ENCODE measurements around the gene HTRA3.

Gene HTRA3

DNA sequence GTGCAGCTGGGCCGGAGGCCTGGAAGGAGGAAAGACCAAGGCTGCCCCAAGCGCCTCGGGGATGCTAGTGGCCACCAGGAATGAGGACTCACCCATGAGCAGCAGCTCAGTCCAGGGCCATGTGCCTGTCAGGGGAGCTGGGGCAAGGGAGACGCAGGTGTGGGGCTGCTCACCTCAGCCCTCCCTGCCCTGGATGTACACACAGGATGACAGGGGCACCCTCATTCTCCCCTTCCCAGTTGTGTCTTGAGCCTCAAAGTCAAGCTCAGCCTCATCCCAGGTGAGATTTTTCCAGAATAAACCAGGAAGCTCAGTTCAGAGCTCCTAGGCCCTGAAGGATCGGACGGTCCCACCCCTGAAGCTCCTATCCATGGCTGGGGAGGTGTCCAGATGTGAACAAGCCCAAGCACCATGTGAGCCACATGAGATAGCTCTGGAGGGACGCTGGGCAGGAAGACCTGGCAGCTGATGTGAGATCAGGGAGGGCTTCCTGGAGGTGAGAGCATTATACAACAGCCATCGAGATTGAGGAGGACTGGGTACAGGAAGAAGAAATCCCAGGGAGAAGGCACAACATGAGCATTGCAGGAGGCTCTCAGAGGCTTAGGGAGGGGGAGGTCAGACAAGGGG lies 23.0 kb downstream of the HTRA3 start:
- DNase-seq (ENCODE audit: low read depth) = no peak

DNA sequence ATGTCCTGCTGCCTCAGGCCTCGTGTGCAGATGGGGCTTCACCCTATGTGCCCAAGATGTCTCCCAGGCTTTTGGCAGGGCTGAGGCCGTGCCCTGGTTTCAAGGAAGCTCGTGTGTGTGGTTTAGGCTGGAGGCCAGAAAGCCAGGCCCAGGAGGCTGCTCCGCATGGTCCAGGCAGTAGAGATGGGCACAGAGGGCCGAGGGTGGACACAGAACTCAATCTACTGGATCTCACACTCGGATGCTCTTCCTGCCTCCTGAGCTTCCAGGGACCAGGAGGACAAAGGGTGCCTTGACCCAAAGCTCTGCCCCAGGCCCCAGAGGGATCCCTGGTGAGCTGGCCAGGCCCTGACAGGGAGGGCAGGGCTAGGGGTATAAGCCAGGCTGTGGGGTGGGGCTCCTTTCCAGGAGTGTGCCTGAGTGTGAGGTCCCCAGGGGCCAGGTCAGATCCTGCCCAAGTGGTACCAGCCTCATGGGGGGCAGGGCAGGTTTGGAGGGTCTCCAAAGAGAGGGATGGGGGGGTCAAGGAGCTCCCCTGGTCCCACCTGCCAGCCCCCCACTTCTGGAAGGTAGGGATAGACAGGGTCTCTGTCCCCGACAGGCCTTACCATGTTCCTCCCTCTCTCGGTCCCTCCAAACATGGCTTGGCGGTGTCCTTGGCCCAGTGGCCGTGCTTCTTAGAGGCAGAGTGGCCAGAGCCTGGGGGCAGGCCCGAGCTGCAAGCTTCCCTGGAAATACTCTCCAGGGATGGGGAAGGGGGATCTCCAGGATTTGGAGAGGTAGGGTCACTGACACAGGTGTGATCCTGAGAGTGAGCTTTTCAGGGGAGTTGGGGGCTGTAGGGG lies 23.8 kb downstream of the HTRA3 start:
- no peak for DNase-seq (ENCODE audit: low read depth)

DNA sequence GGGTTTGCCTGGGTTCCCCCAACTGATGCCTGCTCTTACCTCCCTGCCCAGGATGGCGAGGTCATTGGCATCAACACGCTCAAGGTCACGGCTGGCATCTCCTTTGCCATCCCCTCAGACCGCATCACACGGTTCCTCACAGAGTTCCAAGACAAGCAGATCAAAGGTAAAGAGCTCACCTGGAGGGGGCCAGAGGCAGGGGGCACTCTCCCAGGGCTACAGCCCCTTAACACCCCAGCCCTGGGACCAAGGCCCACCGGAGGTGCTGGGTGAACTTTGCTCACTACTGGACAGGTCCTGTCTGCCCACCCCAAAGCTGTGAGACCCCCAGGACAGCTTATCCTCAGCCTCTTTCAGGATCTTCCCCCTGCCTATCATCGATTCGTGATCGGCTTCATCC lies 24.5 kb downstream of the HTRA3 start:
- no peak for DNase-seq (ENCODE audit: low read depth)

DNA sequence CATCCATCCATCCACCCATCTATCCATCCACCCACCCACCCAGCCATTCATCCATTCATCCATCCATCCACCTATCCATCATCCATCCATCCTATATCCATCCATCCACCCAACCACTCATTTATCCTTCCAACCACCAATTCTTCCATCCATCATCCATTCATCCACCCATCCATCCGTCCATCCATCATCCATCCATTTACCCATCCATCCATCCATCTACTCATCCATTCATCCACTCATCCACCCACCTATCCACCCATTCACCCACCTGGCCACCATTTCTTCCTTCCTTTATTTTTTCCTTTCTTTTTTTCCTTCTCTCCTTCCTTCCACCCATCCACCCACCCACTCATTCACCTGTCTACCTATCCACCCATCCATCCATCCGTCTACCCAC lies 25.2 kb downstream of the HTRA3 start:
- DNase-seq (ENCODE audit: low read depth) = no peak

DNA sequence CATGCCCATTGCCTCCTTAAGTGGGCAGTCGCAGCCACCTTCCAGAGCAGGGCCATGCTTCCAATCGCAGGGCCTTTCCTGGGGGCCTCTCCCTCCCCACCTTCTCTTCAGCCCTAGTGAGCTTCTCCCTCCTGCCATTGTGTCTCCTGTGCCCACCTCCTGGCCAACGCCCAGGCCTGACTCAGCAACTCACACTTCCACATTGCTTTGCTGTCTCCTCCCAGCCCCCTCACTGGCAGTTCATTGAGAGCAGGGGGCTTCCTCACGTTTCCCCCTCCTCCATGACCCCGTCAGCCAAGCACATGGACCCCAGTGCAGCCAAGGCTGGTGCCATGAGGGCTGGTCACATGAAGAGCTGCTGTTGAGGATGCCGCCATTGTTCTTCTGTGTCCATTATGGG lies 25.9 kb downstream of the HTRA3 start:
- DNase-seq (ENCODE audit: low read depth) = no peak

DNA sequence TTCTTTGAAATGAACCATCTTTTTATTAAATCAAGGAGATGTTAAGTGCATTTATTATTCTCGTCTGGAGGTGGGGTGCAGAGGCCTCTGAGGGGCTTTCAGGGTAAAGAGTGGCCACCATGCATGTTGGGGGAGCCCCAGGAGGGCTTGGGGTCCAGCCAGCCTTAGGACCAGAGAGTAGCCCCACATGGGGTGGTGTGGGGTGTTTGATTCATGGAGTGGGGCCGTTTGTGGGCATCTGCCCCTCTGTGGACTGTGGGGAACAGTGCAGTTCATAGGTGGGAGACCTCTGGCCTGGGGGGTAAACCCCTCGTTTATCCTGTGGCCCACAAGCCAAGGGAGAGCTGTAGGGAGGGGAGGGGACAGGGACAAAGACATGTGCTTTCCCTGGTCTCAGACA lies 26.9 kb downstream of the HTRA3 start:
- DNase-seq (ENCODE audit: low read depth) = no peak

DNA sequence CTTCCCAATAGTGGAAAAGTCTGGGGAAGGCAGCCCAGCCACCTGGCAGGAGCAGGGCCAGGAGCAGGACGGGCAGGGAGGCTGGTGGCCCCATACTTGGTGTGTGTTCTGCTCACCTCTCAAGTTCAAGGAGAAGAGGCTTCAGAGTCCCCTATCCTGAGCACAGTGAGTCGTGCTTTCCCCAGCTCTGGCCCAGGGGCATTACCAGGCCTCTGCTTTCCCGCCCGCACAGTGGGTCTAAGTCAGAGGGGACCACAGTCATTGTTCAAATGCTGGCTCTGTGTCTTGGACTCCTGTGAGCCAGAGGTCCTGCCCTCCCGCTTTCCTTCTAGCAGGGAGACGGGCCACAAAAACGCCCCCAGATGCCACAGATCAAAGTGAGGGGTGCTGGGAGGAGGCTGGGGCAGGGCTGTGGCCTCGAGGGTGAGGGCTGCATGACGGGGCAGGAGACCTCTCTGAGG lies 27.6 kb downstream of the HTRA3 start:
- DNase-seq (ENCODE audit: low read depth) = no peak

DNA sequence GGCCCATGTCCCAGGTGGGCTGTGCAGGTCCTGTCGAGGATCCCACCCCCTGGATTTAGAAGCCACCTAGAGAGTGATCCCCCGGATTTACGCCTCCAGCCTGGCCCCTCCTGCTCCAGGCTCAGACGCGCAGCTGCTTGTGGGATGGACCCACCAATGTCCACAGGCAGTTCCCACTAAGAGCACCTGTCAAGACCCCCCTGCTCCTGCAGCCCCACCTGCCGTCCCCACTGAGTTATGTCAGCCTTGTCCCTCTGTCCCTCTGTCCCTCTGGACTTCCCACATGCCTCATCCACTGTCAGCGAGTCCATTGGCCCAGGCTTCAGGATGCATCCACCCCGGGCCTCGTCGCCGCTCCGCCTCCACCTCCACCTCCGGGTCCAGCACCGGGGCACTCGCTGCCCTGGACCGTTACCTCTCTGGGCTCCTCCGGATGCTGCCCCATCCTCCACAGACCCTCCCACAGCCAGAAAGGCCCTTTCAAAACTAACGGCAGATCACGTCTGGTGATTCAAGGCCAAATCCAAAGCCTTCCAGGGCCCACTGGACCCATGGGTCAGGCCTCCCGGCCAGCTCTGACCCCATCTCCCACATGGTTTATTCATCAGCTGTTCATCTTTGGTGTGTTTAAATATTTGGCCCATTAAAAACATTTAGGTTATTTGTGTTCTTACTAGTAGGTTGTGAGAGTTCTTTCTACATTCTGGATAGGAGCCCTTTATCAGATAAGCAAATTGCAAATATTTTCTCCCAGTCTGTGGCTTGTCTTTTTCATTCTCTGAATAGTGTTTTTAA lies 28.3 kb downstream of the HTRA3 start:
- no peak for DNase-seq (ENCODE audit: low read depth)

DNA sequence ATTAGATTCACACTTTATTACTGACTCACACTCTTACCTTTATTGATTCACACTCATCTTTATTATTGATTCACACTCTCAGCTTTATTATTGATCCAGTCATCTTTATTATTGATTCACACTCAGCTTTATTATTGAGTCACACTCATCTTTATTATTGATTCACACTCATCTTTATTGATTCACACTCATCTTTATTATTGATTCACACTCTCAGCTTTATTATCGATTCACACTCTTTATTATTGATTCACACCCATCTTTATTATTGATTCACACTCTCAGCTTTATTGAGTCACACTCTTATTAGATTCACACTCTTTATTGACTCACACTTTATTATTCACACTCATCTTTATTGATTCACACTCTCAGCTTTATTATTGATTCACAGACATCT lies 31.3 kb downstream of the HTRA3 start:
- DNase-seq (ENCODE audit: low read depth) = no peak

DNA sequence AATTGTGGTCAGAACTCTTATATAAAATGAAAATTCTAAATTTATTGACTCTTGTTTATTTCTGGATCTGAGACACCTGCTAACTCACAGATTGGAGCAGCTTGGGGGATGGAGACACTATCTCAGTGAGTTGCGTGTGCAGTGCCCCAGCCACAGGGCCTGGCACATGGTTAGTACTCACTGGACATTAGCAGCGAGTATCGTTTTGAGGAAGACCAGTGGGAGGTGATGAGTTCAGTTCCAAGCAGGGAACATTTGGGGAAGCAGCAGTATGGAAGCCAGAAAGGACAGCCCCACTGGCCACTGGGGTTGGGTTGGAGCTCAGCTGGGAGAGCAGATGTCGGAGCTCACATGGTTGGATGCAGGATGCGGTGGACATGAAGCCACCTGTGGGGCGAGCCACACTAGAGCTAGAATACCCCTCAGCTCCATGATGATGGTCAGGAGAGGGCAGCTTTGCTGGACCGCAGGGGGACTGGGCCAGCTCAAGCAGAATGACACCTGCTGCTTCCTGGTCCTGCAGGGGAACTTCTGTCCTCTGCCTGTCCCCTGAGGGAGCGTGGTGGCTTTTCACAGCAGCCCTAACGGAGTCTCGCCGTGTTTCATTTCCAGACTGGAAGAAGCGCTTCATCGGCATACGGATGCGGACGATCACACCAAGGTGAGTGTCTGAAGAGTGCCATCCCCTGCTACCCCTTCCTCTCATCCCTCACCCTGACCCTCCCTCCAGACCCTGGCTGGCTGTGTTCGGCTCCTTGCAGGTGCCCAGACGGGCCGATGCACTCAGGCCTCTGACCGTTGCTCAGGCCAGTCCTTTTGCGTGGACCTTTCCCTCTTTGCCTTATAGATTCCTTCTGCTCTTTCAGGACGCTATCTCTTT lies 32.5 kb downstream of the HTRA3 start:
- DNase-seq (ENCODE audit: low read depth) = no peak

DNA sequence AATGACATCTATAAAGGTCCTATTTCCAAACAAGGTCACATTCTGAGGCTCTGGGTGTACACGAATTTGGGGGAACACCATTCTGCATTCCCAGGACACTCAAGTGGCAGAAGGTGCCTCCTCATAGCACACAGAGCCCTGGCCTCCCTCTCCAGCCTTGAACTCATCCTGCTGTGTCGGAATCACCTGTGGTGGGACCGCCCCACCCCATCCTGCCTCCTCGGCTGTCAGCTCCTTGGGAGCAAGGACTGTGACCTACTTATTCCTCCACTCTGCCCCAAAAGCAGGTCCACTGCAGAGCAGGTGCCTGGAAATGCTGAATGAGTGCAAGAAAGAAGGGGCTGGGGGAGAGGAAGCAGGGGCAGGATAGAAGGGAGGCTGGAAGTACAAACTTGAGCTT lies 33.5 kb downstream of the HTRA3 start:
- no peak for DNase-seq (ENCODE audit: low read depth)

DNA sequence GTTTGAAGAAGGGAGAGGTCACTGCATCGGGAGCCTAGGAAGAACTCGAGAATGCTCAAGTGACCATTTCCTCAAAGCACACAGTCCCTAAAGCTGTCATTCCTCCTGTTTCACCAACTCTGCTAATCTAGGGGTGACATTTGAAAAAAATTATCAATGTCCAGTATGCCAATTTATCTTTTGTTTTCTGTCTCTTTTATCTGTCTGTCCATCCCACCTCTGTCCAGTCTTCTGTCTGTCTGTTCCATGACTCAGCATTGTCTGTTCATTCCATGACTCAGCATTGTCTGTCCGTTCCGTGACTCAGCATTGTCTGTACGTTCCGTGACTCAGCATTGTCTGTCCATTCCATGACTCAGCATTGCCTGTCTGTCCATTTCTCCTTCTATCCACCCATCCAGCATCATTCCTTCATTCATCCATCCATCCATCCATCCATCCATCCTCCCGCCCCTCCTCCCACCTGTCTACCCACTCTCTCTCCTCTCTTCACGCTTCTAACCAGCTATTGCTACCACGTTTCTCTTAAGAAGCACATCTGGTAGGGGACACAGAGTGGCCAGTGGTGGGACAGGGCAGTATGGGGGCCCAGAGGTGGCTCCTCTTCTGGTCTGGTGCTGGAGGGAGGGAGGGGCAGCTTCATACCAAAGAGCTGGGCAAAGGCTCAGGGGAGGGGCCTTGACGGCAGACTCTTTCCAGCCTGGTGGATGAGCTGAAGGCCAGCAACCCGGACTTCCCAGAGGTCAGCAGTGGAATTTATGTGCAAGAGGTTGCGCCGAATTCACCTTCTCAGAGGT lies 34.1 kb downstream of the HTRA3 start:
- DNase-seq (ENCODE audit: low read depth) = no peak

DNA sequence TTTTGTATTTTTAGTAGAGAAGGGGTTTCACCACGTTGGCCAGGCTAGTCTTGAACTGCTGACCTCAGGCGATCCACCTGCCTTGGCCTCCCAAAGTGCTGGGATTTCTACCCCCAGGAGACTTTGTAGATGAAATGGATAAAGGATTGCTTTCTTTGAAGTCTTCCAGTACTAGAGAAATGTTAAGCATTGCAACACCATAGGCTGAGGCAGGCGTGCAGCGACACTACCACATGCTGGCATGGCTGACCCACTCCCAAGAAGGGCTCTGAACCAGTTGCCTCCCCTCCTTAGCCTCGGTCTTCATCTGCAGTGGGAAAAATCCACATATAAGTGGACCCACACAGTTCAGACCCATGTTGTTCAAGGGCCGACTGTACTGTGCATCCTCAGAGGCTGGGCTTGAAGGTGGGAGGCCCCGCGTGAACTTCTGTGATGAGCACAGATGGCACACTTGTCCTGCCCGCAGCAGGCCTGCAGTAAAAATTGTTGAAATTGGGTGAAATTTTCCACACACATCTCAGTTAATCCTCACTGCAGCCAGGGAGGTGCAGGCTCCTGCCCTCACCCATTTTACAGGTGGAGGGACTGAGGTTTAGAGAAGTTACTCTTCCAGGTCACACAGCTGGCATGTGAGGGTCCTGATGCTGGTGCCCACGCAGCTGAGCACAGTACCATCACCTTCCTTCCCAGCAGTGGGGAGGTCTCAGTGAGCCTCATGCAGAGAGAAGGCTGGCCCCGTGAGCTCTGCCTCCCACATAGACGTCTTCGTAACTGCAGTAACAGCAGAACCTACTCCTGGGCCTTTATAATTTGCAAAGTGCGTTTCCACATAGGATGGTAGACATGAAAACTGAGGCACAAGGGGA lies 35.5 kb downstream of the HTRA3 start:
- DNase-seq (ENCODE audit: low read depth) = no peak

DNA sequence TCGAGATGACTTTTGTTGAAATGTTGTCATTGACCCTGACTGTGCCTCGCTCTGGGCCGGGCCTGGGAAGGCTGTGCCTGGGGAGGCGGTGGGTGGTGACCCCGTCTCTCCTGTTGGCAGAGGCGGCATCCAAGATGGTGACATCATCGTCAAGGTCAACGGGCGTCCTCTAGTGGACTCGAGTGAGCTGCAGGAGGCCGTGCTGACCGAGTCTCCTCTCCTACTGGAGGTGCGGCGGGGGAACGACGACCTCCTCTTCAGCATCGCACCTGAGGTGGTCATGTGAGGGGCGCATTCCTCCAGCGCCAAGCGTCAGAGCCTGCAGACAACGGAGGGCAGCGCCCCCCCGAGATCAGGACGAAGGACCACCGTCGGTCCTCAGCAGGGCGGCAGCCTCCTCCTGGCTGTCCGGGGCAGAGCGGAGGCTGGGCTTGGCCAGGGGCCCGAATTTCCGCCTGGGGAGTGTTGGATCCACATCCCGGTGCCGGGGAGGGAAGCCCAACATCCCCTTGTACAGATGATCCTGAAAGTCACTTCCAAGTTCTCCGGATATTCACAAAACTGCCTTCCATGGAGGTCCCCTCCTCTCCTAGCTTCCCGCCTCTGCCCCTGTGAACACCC lies 36.4 kb downstream of the HTRA3 start:
- DNase-seq (ENCODE audit: low read depth) = no peak

DNA sequence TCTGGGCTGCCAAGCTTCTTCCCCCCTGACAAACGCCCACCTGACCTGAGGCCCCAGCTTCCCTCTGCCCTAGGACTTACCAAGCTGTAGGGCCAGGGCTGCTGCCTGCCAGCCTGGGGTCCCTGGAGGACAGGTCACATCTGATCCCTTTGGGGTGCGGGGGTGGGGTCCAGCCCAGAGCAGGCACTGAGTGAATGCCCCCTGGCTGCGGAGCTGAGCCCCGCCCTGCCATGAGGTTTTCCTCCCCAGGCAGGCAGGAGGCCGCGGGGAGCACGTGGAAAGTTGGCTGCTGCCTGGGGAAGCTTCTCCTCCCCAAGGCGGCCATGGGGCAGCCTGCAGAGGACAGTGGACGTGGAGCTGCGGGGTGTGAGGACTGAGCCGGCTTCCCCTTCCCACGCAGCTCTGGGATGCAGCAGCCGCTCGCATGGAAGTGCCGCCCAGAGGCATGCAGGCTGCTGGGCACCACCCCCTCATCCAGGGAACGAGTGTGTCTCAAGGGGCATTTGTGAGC lies 37.0 kb downstream of the HTRA3 start:
- no peak for DNase-seq (ENCODE audit: low read depth)

DNA sequence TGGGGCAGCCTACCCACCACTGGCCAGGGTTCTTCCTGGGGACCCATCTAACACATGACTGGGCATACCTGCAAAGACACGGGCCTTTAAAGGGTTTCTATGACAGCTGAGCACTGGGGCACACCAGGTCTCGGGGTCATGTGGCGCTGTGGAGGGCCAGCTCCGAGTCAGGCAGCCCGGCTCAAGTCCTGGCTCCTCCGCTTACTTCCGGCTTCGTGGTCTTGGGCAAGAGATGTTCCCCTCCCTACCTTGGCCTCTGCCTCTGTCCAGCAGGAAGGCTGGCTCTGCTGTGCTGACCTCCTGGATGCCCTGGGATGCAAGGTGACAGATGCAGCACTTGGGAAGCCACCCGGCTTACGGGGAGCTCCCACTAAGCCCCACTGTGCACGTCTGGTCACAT lies 37.6 kb downstream of the HTRA3 start:
- DNase-seq (ENCODE audit: low read depth) = no peak

DNA sequence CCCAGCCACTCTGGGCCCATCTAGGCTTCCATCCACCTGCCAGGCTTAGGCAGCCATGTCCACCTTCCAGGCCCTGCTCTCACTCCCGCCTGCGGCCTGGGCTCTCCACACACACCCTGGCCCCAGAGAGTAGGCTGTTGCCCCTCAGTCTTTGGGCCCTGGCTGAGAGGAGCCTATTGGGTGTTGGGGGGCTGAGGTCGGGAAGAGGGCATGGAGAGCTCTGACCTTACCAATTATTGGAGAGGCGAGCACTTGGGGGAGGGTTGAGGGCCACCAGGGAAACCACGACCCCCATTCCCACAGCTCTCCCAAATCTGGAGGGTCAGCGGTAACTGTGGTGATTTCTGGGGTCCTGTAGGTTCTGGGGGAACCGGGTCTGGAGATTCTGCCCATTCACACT lies 38.2 kb downstream of the HTRA3 start:
- DNase-seq (ENCODE audit: low read depth) = no peak

DNA sequence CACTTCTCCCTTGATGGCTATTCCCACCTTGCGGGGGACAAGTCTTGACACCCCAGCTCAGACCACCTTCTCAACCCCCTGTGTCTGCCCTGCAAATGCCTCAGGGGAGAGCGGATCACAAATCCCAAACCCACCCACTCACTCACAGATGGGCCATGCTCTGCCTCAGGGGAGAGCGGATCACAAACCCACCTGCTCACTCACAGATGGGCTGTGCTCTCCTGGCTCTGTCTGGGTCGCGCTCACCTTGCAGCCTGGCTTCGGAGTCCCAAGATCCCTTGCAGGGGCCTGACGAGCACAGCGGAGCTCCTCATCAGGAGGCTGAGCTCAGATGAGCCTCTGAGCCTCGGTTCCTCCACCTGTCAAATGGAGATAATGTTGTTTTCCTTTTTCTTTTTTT lies 38.6 kb downstream of the HTRA3 start:
- no peak for DNase-seq (ENCODE audit: low read depth)

All from stimulated activated CD8-positive, alpha-beta memory T cell treated with anti-CD3 and anti-CD28 coated beads, Interleukin-12 subunit alpha, Interleukin-12 subunit beta, amount 100 ng/mL, for 4 hours (primary cell).